ENCODE results near the gene FGF14.

DNA sequence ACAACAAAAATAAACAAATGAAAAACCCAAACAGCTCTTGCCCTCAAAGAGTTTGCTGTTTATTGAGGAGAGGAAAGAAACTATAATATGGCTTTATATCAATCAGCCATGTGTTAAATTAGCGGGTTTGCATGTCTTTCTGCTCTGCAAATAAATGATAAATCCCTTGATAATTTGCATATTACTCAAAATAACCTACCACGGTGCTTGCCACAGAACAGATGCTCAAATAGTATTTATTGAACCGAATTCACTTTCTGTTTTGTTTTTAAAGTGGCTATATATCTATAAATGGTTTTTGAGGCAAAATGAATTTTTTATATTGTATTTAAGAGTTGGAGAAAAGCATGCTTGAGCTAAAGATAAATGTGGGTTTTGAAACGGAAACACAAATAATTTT, 521.3 kb downstream of the FGF14 start:
- TF ChIP-seq EZH2 (IDR thresholded peaks at IDR 0.05; ENCODE audit: low read length, unreplicated experiment) (no peak), EZH2phosphoT487 (IDR thresholded peaks at IDR 0.05; ENCODE audit: borderline replicate concordance, low read length) (no peak)
- TF ChIP-seq, protein P1, sequence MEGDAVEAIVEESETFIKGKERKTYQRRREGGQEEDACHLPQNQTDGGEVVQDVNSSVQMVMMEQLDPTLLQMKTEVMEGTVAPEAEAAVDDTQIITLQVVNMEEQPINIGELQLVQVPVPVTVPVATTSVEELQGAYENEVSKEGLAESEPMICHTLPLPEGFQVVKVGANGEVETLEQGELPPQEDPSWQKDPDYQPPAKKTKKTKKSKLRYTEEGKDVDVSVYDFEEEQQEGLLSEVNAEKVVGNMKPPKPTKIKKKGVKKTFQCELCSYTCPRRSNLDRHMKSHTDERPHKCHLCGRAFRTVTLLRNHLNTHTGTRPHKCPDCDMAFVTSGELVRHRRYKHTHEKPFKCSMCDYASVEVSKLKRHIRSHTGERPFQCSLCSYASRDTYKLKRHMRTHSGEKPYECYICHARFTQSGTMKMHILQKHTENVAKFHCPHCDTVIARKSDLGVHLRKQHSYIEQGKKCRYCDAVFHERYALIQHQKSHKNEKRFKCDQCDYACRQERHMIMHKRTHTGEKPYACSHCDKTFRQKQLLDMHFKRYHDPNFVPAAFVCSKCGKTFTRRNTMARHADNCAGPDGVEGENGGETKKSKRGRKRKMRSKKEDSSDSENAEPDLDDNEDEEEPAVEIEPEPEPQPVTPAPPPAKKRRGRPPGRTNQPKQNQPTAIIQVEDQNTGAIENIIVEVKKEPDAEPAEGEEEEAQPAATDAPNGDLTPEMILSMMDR (conservative IDR thresholded peaks at IDR 0.05; ENCODE audit: low read depth, low read length) = no peak

Measured in PC-3 (cell line).